Esophagus muscularis mucosa (tissue), 4 donors: ENCODE measurements around the gene TRPM6.

Source experiments
- CTCF ChIP-seq, 3 experiments: fragments of 200-600 bp in 2 of 3; fragments of 450-650 bp in 1 of 3; sonication (generic) in 2 of 3; IDR thresholded peaks; one replicate each; pipeline ENCODE4 v1.5.1; 2017 to 2019; ENCODE audit warnings: antibody characterized with exemption in 3 of 3, mild to moderate bottlenecking in 2 of 3, moderate library complexity in 1 of 3
- EP300 ChIP-seq: sonication (generic); formaldehyde crosslinking; IDR thresholded peaks from one replicate; pipeline ENCODE4 v1.6.1; 2017; ENCODE audit warnings: antibody characterized with exemption
- POLR2AphosphoS5 ChIP-seq, 2 donors: sonication (generic); formaldehyde crosslinking; IDR thresholded peaks; one replicate each; pipeline ENCODE4 v1.6.1; 2017; ENCODE audit warnings: antibody characterized with exemption in 2 of 2

- TF ChIP-seq CTCF (IDR thresholded peaks at IDR 0.05), result no peak
- no peak for TF ChIP-seq POLR2AphosphoS5 (IDR thresholded peaks at IDR 0.05)
- no peak for TF ChIP-seq EP300
These were observed 47.3 kb upstream of the TRPM6 start for GRCh38 chr9:74935008-74935407.
